ENCODE results near the gene GALNS. TPM values are rescaled to one million over a fixed set of nuclear protein-coding genes. Genes with fewer than 3 reads are reported as not detected.
"Not testable (repeated sequence)": the region's sequence is repeated elsewhere in the genome, so short reads cannot be mapped to it uniquely, and the experiment has no call there.

GALNS gene
- total and polyA plus RNA-seq, 9 donors, result 14.0 to 40.4 (median 21.6) TPM

DNA sequence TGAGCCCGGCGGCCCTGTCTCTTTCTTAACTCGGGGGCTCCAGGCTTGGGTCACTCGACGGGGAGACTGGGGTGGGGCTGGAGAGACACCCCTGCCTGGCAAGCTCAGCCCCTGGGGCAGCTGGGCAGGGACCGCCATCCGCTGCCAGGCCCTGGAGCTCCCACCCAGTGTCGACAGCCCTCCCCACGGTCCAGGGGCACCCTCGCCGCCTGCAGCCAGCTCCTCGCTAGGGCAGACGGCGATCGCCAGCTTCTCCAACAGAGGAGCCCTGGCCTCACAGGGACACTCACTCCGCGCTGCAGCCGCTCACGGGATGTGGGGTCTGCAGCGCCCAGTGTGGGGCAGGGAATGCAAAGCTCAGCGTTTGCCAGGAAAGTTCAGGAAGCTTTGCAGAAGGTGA lies 29.0 kb downstream of the GALNS start:
- no peak overlapping the region for H3K4me3 ChIP-seq
- no peak overlapping the region for H3K27ac ChIP-seq
- no peaks in the 10 kb centered on the region for H3K27me3 ChIP-seq
- no peak for TF ChIP-seq POLR2A (IDR thresholded peaks at IDR 0.05)
- TF ChIP-seq EP300 (IDR thresholded peaks at IDR 0.05), result no peak
- TF ChIP-seq, protein P1, sequence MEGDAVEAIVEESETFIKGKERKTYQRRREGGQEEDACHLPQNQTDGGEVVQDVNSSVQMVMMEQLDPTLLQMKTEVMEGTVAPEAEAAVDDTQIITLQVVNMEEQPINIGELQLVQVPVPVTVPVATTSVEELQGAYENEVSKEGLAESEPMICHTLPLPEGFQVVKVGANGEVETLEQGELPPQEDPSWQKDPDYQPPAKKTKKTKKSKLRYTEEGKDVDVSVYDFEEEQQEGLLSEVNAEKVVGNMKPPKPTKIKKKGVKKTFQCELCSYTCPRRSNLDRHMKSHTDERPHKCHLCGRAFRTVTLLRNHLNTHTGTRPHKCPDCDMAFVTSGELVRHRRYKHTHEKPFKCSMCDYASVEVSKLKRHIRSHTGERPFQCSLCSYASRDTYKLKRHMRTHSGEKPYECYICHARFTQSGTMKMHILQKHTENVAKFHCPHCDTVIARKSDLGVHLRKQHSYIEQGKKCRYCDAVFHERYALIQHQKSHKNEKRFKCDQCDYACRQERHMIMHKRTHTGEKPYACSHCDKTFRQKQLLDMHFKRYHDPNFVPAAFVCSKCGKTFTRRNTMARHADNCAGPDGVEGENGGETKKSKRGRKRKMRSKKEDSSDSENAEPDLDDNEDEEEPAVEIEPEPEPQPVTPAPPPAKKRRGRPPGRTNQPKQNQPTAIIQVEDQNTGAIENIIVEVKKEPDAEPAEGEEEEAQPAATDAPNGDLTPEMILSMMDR (IDR thresholded peaks at IDR 0.05), result no peak
- 90 to 94% (median 91%) methylated on average over 19 to 21 of the region's 21 CpGs for WGBS, 3 donors
- DNase-seq, result no peak
- intact Hi-C loops (cut with DNase I), result no loop called here
- no peaks in the 10 kb centered on the region for H3K9me3 ChIP-seq
- no peaks in the 10 kb centered on the region for H3K36me3 ChIP-seq
- H3K4me1 ChIP-seq (ENCODE audit: insufficient read depth), result no peaks in the 10 kb centered on the region

DNA sequence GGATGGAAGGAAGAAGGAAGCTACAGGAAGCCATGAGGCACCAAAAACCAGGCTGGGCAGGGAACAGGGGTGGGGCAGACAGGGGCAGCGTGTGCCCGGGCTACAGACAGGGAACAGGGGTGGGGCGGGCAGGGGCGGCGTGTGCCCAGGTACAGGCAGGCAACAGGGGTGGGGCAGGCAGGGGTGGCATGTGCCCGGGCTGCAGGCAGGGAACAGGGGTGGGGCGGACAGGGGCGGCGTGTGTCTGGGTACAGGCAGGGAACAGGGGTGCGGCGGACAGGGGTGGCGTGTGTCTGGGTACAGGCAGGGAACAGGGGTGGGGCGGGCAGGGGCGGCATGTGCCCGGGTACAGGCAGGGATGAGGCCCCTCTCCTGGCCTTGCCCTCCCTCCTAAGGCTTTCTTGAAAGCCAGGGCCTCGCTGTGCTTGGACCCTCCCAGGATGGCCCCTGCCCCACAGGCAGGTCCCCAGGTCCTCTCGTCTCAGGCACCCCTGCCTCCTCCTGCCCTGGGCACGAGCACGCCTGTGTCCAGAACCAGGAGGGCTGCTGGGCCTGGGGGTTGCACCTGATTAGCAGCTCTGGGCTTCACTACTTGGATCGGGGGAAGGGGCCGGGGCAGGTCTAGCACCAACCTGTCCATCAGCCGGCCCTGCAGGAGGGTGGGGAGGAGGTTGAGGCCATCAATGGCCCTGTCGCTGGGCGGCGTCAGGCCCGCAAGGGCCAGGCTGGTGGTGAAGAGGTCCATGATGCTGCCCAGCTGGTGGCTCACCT lies 30.5 kb downstream of the GALNS start:
- no peaks in the 10 kb centered on the region for H3K27me3 ChIP-seq
- no peak overlapping the region for H3K27ac ChIP-seq
- WGBS, 3 donors, result 86 to 93% (median 87%) methylated on average over 22 to 26 of the region's 26 CpGs
- TF ChIP-seq, protein P1 (IDR thresholded peaks at IDR 0.05), result no peak
- TF ChIP-seq POLR2A (IDR thresholded peaks at IDR 0.05), result no peak
- TF ChIP-seq EP300 (IDR thresholded peaks at IDR 0.05), result no peak
- DNase-seq, result no peak
- H3K9me3 ChIP-seq, result no peaks in the 10 kb centered on the region
- H3K4me1 ChIP-seq (ENCODE audit: insufficient read depth), result no peaks in the 10 kb centered on the region
- no peaks in the 10 kb centered on the region for H3K36me3 ChIP-seq
- no peak overlapping the region for H3K4me3 ChIP-seq
- intact Hi-C loops (cut with DNase I), result no loop called here

DNA sequence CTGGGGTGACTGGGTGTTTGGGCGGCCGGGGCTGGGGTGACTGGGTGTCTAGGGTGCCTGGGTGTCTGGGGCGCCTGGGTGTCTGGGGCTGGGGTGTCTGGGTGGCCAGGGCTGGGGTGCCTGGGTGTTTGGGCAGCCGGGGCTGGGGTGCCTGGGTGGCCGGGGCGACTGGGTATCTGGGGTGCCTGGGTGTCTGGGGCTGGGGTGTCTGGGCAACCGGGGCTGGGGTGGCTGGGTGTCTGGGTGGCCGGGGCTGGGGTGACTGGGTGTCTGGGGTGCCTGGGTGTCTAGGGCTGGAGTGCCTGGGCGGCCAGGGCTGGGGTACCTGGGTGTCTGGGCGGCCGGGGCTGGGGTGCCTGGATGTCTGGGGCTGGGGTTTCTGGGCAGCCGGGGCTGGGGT lies 31.6 kb downstream of the GALNS start:
- whole genome bisulfite sequencing, 3 donors, result 94 to 98% (median 98%) methylated on average over 9 to 12 of the region's 12 CpGs
- TF ChIP-seq, protein P1 (IDR thresholded peaks at IDR 0.05), result no peak
- no peak for TF ChIP-seq POLR2A (IDR thresholded peaks at IDR 0.05)
- no peak for TF ChIP-seq EP300 (IDR thresholded peaks at IDR 0.05)
- no peaks in the 10 kb centered on the region for H3K27me3 ChIP-seq
- no peak overlapping the region for H3K27ac ChIP-seq
- intact Hi-C loops (cut with DNase I), result no loop called here
- H3K36me3 ChIP-seq, result no peaks in the 10 kb centered on the region
- no peak overlapping the region for H3K4me3 ChIP-seq
- no peaks in the 10 kb centered on the region for H3K4me1 ChIP-seq (ENCODE audit: insufficient read depth)
- no peak for DNase-seq
- H3K9me3 ChIP-seq, result no peaks in the 10 kb centered on the region

DNA sequence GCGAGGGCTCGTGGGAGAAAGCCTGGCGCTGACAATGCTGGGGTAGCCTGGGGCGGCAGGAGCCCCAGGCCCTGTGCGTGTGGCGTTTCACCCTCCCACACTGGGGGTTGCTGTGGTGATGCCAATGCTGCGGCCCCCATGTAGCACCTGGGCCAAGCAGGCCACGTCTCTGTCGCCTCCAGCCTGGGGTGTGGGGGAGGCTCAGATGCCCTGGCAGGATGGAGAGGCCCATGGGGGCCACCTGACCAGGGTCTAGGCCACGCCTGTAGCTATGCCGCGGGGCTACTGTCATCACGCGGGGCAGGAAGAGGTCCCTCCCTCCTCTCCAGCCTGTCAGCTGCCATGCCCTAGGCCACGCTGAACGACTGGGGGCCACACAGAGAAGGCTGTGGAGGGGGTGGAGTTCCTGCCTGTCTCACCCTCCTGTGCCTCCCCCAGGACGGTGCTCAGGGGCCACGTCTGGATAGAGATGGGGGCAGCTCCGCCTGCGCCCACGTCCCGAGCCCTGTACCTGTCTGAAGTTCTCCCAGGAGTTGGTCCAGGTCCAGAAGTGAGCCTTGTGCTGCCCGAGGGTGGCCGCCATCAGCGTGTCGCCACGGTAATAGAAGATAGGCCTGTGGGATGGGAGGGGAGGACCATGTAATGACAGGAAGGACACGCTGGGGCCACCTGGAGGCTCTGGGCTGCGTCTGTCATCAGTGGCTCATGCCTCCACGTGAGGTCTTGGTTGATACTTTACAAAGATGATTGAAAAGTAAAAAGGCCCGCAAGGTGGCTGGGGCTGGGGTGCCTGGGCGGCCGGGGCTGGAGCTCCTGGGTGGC lies 32.3 kb downstream of the GALNS start:
- DNase-seq, result no peak
- Histone ChIP-seq H3K4me1 (ENCODE audit: insufficient read depth) (no peaks in the 10 kb centered on the region), H3K27ac (no peak overlapping the region), H3K36me3 (no peaks in the 10 kb centered on the region), H3K9me3 (no peaks in the 10 kb centered on the region), H3K4me3 (no peak overlapping the region), H3K27me3 (no peaks in the 10 kb centered on the region)
- intact Hi-C loops (cut with DNase I), result no loop called here
- 76 to 86% (median 85%) methylated on average over 33 of the region's 33 CpGs for WGBS, 3 donors
- TF ChIP-seq EP300 (IDR thresholded peaks at IDR 0.05), result no peak
- TF ChIP-seq, protein P1 (IDR thresholded peaks at IDR 0.05), result no peak
- TF ChIP-seq POLR2A (IDR thresholded peaks at IDR 0.05), result no peak

DNA sequence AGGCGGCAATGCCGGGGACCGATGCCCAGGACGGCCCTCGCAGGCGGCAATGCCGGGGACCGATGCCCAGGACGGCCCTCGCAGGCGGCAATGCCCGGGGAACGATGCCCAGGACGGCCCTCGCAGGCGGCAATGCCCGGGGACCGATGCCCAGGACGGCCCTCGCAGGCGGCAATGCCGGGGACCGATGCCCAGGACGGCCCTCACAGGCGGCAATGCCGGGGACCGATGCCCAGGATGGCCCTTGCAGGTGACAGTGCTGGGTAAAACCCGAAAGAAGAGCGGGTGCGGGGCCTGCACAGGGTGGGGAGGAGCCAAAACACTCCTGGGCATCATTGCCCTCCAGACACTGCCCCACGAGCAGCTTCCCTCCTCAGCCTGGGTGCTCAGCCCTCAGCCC lies 33.1 kb downstream of the GALNS start:
- intact Hi-C loops (cut with DNase I); H3K4me1 ChIP-seq (ENCODE audit: insufficient read depth); H3K36me3 ChIP-seq; H3K27ac ChIP-seq; DNase-seq; H3K4me3 ChIP-seq; H3K9me3 ChIP-seq; H3K27me3 ChIP-seq: not testable (repeated sequence)
- WGBS, 3 donors, result 94 to 97% (median 97%) methylated on average over 19 to 29 of the region's 31 CpGs
